ENCODE data around the gene MAGI1.
A peak's percentile ranks its signal among the peaks of the same experiment; 100 is the strongest.

The MAGI1 gene

DNA sequence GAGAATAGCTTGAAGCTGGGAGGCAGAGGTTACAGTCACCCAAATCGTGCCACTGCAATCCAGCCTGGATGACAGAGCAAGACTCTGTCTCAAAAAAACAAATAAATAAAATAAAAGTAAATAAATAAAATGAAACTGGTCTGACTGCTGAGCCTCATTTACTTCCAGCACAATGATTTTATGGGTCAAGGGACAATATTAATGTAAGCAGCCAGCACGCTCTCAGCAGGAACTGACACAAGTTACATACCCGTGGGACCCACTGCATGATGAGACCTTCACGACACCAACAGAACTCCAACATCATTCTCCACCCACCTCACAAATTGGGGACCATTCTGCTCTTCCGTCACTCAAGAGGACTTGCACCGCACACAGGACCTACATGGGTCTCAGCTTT, 230.3 kb downstream of the MAGI1 start:
- no peak for DNase-seq (ENCODE audit: low read depth)
- TF ChIP-seq, protein P1, sequence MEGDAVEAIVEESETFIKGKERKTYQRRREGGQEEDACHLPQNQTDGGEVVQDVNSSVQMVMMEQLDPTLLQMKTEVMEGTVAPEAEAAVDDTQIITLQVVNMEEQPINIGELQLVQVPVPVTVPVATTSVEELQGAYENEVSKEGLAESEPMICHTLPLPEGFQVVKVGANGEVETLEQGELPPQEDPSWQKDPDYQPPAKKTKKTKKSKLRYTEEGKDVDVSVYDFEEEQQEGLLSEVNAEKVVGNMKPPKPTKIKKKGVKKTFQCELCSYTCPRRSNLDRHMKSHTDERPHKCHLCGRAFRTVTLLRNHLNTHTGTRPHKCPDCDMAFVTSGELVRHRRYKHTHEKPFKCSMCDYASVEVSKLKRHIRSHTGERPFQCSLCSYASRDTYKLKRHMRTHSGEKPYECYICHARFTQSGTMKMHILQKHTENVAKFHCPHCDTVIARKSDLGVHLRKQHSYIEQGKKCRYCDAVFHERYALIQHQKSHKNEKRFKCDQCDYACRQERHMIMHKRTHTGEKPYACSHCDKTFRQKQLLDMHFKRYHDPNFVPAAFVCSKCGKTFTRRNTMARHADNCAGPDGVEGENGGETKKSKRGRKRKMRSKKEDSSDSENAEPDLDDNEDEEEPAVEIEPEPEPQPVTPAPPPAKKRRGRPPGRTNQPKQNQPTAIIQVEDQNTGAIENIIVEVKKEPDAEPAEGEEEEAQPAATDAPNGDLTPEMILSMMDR (conservative IDR thresholded peaks at IDR 0.05; ENCODE audit: low read depth, low read length): no peak

DNA sequence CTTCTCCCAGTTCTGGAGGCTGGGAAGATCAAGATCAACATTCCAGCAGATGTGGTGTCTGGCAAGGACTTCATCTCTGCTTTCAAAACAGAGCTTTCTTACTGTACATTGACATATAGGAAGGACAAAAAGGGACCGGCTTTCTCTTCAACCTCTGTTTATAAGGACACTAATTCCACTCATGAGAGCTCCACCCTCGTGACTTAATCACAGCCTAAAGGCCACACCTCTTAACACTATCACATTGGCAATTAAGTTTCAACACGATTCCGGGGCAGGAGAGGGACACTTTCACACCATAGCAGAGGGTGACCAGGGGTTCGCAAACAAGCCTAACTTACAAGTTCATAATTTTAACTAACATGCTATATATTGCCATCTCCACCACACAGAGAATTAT, 231.5 kb downstream of the MAGI1 start:
- no peak for DNase-seq (ENCODE audit: low read depth)
- TF ChIP-seq, protein P1 (conservative IDR thresholded peaks at IDR 0.05; ENCODE audit: low read depth, low read length): no peak
- no peak overlapping the region for H3K4me3 ChIP-seq (ENCODE audit: low read depth, low read length)

More for the DNA sequence above, 230.3 kb downstream of the MAGI1 start:
- H3K4me3 ChIP-seq (ENCODE audit: low read depth, low read length): no peak overlapping the region

DNA sequence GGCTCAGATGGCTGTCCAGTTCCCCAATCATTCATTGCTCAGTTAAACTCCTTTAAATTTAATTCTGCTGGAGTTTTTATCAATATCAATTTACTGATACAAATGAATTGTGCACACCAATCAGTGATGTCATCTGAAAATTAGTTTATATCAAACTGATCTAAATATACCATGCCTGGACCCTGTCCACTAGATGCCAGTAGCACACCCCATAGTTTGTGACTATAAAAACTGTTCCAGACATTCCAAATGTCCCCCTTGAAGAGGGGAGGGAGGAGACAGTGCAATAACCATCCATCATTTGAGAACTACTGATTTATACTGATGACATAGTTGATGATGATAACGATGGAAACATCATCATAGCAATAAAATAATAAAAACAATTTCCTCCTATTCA, 232.1 kb downstream of the MAGI1 start:
- no peak for DNase-seq (ENCODE audit: low read depth)
- TF ChIP-seq, protein P1 (conservative IDR thresholded peaks at IDR 0.05; ENCODE audit: low read depth, low read length): peak; percentile 27
- no peak overlapping the region for H3K4me3 ChIP-seq (ENCODE audit: low read depth, low read length)

DNA sequence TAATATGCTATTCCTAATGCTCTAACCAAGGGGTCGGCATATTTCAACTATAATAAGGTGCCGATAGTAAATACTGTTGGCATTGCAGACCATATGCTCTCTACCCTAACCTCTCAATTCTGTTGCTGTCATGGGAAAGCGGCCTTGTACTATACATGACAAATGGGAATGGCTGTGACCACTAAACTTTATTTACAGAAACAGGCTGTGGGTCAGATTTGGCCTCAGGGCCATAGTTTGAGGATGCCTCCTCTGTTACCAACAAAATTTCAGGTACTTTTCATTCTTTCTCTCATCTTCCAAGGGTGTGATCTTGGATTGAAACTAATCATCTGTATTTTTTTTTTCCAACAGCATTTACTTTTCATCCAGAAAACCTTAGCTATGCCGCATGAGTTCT, 242.0 kb downstream of the MAGI1 start:
- TF ChIP-seq, protein P1 (conservative IDR thresholded peaks at IDR 0.05; ENCODE audit: low read depth, low read length): no peak
- no peak for DNase-seq (ENCODE audit: low read depth)
- no peak overlapping the region for H3K4me3 ChIP-seq (ENCODE audit: low read depth, low read length)

DNA sequence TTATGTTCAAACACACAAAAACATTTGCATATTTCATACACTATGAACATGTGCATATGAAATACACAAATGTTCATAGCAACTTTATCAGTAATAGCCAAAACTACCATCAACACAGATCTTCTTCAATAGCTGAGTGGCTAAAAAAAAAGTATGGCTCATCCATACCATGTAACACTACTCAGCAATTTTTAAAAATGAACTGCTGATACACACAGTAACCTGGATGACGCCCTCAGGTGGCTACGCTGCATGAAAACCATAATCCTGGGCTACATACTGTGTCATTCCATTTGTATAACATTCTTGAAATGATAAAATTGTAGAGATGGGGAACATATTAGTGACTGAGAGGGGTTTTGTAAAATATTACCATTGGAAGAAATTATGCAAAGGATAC, 243.6 kb downstream of the MAGI1 start:
- no peak for DNase-seq (ENCODE audit: low read depth)
- H3K4me3 ChIP-seq (ENCODE audit: low read depth, low read length): no peak overlapping the region
- TF ChIP-seq, protein P1 (conservative IDR thresholded peaks at IDR 0.05; ENCODE audit: low read depth, low read length): no peak

DNA sequence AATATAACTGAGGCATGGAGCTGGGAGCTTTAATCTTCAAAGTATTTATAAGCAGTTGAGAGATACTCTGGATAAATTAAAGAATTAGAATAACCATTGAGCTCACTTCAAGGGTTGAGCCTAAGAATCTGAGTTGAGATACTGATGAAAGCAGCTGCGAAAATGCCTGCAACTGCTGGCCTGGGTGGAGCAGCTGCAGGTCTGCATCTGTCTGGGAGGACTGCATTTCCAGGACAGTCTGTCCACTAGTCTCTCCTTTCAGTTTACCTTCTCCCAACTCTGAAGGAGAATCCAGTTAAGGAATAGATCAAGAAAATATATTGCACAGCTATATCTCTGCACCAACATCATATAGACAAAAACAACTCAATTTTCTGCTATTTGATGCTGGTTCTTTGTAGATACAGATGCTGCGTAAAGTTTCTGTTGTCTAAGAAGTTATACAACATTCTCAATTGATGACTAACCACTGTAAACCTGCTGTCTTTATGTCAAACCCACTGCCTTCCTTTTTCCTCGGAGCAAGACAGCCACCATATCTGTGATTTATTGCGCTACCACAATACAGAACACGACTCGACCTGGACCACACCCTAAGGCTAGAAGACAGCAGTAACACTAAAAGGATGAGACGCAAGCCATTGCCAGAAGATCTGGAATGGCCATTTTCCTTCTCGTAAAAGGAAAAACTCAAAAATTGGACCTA, 245.1 kb downstream of the MAGI1 start:
- DNase-seq (ENCODE audit: low read depth): no peak
- TF ChIP-seq, protein P1 (conservative IDR thresholded peaks at IDR 0.05; ENCODE audit: low read depth, low read length): no peak
- H3K4me3 ChIP-seq (ENCODE audit: low read depth, low read length): no peak overlapping the region

DNA sequence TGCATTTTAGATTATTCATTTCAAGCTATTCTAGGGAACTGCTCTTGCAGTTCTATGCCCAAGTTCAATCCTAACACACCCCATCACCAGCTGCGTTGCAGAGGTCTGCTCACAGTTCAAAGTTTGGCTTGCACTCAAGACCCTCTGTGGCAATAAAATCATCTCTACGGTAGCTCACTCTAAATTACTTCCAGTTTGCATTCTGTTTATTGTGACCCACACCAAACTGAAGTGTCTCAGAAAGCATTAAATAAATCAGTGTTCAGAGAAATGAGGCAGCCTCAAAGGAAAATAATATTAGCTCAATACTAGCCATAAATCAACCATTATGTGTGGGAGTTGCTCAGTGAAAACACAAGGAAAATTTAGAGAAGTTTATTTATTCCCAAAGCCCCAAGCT, 250.3 kb downstream of the MAGI1 start:
- H3K4me3 ChIP-seq (ENCODE audit: low read depth, low read length): no peak overlapping the region
- TF ChIP-seq, protein P1 (conservative IDR thresholded peaks at IDR 0.05; ENCODE audit: low read depth, low read length): no peak
- DNase-seq (ENCODE audit: low read depth): no peak

All from choroid plexus epithelial cell (primary cell).